Stimulated activated CD8-positive, alpha-beta memory T cell treated with anti-CD3 and anti-CD28 coated beads, Interleukin-12 subunit alpha, Interleukin-12 subunit beta, amount 100 ng/mL, for 4 hours (primary cell): ENCODE results near the gene PCA3.

Experiments used
- DNase-seq: peaks from one replicate; pipeline ENCODE4 v3.0.0-alpha.2; 2020; ENCODE audit warnings: low read depth

Gene PCA3

GRCh38 chr9:76756941-76757673 is 7.1 kb upstream of the PCA3 start:
- DNase-seq: no peak

GRCh38 chr9:76758476-76758875 is 5.8 kb upstream of the PCA3 start:
- DNase-seq: no peak

DNA sequence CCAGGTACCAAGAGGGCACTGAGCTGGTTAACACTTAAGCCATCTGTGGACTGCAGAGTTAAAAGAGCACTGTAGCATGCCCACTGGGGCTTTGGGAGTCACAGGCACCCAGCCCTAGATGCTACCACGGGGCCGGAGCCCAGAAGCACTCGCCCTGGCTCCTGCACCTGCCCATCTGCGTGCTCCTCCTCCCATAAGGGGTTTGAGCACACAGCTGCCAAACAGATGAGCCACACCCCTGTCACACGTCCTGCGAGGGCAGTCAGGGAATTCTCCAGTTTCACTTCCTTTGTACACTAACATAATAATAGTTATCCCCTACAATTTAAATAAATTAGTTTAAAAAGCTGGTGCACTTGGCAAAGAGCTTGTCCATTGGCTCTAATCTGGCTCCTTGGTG is 4.5 kb upstream of the PCA3 start:
- DNase-seq: no peak

DNA sequence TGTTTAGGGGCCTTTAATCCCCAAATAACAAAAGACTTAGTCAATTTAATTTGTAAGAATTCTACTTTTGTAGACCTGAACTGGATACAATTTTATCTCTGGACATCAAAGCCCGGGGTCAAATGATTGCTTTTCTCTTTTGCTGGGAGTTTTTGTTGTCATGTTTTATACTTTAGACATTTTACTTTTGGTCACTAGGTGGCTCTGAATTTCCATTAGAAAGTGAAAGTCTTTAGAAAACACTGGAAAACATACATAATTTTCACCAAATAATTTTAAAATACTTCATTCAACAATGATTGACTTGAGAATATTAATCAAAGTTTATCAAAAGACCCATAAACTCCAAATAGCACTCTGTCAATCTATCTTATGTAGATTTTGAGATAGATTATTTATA is 2.8 kb upstream of the PCA3 start:
- DNase-seq: no peak

GRCh38 chr9:76766126-76766525 is 1.9 kb downstream of the PCA3 start:
- no peak for DNase-seq

DNA sequence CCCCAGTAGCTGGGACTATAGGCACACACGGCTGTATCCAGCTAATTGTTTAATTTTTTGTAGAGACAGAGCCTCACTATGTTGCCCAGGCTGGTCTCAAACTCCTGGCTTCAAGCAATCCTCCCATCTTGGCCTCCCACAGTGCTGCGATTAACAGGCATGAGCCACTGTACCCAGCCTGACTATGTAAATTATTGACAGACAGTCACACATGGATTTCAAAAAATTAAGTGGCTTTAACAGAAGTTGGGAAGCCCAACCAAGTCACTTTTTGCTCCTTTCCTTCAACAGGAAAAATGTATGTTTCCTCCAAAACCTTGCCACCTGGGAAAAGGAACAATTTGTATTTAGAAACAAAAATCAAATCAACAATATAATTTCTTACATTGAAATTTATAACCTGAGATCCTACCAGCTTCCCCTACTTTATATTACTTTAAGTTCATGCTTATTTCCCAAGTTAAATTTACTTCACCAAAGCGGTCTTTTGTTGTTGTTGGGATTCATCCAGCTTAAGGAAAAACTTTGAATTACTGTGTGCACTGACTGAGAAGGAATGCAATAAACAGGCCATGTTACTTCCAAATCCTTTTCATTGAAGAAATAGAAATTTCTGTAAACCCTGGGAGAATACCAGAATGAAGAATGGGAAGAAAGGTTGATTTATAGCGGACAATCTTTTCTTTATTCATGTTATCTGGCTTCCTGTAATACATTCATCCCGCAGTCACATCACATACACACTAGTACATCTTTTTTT is 8.6 kb downstream of the PCA3 start:
- DNase-seq: no peak

DNA sequence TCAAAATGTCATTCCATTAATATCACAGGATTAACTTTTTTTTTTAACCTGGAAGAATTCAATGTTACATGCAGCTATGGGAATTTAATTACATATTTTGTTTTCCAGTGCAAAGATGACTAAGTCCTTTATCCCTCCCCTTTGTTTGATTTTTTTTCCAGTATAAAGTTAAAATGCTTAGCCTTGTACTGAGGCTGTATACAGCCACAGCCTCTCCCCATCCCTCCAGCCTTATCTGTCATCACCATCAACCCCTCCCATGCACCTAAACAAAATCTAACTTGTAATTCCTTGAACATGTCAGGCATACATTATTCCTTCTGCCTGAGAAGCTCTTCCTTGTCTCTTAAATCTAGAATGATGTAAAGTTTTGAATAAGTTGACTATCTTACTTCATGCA is 20.6 kb downstream of the PCA3 start:
- DNase-seq: no peak

GRCh38 chr9:76785501-76785900 is 21.3 kb downstream of the PCA3 start:
- no peak for DNase-seq

DNA sequence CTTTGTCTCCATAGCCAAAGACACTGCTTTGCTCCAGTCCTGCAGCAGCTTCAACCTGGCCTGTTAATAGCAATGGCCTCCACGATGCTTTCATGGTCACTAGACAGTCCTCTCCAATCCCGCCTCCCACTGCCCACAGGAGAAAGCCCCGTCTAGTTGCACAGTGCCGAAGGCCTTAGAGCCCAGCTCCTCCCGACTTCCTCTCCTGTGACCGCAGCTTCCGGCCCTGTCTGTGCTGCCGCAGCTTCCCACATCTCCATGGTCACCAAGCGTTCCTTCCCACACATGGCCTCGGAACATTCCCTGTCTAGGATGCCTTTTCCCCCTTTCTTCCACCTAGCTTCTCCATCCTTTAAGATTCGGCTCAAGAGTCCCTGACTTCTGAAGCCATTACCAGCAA is 23.4 kb downstream of the PCA3 start:
- DNase-seq: no peak

DNA sequence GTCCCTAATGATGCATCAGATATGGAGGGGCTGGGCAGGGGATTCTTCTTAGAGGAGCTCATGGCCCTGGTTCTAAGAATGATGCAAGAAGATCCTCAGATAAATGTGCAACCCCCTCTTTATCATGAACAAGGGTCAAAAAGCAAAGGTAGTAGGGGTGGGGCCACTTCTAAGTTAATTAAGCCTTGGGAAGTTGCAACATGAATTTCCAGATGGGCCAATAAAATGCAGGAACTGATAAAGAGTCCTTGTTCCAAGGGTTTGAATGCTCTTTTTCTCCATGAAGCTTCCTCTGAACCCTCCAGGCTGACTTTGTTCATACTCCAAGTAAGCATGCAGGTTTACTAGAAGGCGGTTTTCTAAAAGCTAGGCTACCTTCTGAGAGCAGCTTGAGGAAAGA is 25.6 kb downstream of the PCA3 start:
- no peak for DNase-seq

DNA sequence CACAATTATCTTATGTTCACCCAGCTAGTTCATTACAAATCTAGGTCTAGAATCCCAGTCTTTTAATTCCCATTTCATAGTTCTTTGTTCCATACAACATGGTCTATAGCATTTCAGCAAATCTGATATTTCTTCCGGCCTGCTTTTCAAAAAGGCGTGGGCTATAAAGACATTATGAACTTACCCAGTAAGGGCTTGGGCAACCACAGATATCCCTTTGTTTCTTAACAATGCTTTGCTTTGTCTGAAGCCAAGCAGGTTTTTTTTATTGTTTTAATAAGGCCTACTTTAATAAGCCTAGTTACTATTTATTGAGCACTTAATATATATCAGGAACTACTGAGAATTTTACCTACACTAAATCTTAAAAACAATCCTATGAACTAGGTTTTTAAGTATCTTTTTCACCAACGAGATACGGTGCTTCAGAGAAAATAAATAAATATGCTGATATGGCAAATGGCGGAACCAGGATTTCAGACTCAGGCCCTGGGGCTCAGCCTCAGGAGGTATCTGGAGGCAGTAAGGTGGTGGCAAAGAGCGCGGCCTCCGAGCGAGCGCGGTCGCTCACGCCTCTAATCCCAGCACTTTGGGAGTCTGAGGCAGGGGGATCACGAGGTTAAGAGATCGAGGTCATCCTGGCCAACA is 29.7 kb downstream of the PCA3 start:
- no peak for DNase-seq

GRCh38 chr9:76796296-76796695 is 32.1 kb downstream of the PCA3 start:
- DNase-seq: no peak

DNA sequence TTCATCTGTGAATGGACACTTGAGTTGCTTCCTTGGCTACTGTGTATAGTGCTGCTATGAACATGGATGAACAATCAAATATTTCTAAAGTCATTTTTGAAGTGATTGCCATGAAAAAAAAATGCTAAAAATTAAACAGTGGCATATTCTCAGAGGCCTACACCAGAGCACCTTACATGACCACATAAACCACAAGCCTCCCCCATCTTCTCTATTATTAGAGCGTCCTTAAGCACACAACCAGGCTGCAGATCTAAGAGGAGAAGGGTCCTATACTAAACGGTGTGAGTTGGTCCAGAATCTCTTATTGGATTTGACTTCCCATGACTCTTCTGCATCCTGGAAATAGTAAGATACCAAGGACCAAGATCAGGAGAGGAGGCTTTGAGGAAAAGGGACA is 34.3 kb downstream of the PCA3 start:
- no peak for DNase-seq

DNA sequence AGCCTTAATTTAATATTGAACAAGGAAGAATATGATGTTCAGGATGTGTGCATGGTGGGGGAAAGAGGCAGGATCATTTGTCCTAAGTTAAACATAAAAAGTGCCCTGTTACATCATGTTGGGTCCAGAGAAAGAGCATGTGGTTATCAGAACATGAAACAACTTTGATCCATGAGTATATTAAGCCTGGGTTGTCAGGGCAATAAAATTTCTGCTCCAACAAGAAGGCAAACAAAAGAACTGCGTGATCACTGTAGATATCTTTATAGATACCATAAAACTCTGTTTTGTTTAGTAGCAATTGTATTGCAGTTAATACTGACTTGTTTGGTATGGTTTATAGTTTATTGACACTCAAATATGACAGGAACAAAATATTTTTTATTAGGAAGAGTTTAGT is 35.2 kb downstream of the PCA3 start:
- no peak for DNase-seq

- no peak for DNase-seq
These were observed 36.7 kb downstream of the PCA3 start for GRCh38 chr9:76800901-76801300.

DNA sequence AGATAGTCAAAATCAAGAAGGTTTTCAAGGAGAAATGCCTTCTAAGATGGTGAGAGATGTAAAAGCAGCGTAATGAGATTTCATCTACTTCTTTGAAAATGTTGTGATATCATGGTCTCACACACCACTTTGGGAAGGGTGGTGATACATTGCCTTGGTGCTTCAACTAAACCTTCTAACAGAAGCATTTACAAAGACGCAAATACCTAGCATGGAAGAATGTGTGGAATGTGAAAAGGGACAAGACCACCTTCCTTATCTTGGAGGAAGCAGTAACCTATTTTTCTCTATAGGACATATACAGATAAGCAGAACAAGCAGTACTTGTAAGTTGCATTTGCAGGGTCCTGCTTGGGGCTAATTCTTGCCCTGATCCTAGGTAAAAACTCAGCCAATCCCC is 38.8 kb downstream of the PCA3 start:
- DNase-seq: no peak

DNA sequence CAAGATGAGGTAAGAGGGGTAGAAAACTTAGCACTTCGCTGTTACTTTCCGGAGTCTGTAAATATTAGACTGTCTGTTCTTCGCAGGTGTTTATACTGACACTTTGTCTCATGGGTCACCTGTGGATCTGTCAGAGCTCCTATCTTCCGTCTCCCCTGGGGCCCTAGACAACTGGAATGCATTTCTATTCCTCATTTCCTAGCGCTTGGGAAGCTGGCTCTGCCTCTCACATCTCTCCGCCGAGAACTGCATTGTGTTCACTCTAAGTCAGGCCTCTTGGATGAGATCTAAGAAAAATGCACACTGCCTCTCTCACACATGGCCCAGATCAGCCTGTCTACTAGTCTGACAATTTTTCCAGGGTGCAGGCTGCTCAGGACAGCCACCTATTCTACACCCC is 39.5 kb downstream of the PCA3 start:
- DNase-seq: no peak

- no peak for DNase-seq
These were observed 44.4 kb downstream of the PCA3 start for GRCh38 chr9:76808636-76809035.

DNA sequence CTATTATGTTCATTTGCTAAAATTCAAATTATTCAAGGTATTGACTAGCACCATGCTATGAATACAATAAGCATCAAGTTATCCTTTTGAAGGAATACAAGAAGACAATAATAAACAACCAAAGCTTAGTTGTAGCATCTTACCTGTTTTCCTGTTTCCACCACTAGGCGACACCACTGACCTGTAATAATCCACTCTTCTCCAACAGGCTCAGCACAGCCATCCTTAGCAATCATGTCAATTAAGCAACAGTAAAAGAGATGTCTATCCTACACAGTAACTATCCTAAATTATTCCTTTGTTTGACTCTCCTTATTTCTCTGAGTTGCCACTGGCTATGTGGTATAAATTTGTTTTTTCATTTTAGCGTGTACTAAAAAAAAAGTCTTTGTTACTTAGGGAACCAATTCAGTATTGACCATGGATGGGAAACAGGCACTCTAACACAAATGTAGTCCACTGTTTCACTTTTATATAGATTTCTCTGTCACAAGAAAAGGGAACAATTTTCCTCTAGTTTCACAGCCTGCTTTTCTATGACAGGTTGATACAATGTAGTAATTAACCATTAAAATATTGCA is 46.2 kb downstream of the PCA3 start:
- no peak for DNase-seq

- no peak for DNase-seq
These were observed 48.4 kb downstream of the PCA3 start for GRCh38 chr9:76812591-76812990.

DNA sequence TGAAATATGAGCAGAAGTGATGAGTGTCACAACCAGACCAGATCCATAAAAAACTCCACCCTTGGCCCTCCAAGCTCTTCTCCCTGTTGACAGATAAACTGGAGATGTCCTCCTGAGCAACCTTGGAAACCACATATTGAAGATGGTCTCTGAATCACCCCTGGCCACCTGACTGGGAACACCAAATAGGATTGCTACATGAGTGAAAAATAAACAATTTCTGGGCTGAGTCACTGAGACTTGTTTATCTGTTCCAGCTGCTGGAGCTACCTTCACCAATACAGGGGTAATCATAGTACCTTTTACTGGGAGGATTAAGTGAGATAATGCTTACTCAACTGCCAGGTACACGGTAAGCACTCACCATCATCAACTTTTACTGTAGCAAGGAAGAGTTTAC is 53.3 kb downstream of the PCA3 start:
- DNase-seq: no peak

- DNase-seq: no peak
These were observed 54.0 kb downstream of the PCA3 start for GRCh38 chr9:76818271-76818670.

DNA sequence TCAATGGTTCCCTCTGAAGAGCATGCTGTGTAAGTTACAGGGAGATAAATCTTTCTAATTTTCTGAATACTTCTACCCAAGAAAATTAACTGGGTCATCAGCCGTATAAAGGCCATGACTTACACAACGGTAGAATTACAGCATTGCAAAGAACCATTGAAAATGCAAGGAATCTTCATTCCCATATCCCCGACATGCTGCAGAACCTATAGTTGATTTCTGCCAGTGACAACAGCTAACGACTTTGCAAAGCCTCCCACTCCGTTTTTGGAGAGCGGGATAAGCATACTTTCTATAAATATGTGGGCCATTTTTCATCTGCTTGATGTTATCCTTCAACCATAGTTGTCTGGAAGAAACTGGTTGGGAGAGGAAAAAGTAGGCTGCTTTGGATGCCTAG is 56.2 kb downstream of the PCA3 start:
- DNase-seq: no peak
